GM12878 (cell line): ENCODE measurements around the gene COL1A2.

Experiments used
- ATF7 ChIP-seq: fragments of 450-650 bp; IDR thresholded peaks from 2 replicates; pipeline ENCODE4 v1.6.1; 2016; ENCODE audit warnings: low read depth, mild to moderate bottlenecking
- BCL11A ChIP-seq: IDR thresholded peaks from 2 replicates; pipeline ENCODE4 v1.6.1; 2011; ENCODE audit warnings: low read depth, low read length
- BHLHE40 ChIP-seq, 2 experiments: fragments of 450-650 bp in 1 of 2; IDR thresholded peaks; 2 replicates each; pipeline ENCODE4 v1.6.1; 2011 to 2017; ENCODE audit warnings: low read depth in 2 of 2, borderline replicate concordance in 1 of 2, improper control_type of control experiment in 1 of 2, low read length in 1 of 2, mild to moderate bottlenecking in 1 of 2
- CBX3 ChIP-seq: fragments of 200-600 bp; sonication (generic); IDR thresholded peaks from 2 replicates; pipeline ENCODE4 v1.6.1; 2016; ENCODE audit warnings: low read depth, borderline replicate concordance
- CEBPZ ChIP-seq: fragments of 150-350 bp; IDR thresholded peaks from 2 replicates; pipeline ENCODE4 v1.6.1; 2016; ENCODE audit warnings: low read depth, low read length
- CHD2 ChIP-seq: IDR thresholded peaks from 2 replicates; pipeline ENCODE4 v1.6.1; 2011; ENCODE audit warnings: low read depth, low read length, improper control_type of control experiment, borderline replicate concordance
- CREM ChIP-seq: IDR thresholded peaks from 2 replicates; pipeline ENCODE4 v1.6.1; 2014; ENCODE audit warnings: antibody characterized with exemption, low read depth
- CTCF ChIP-seq, 3 experiments: IDR thresholded peaks in 2 of 3; conservative IDR thresholded peaks in 1 of 3; 2 replicates each; pipeline ENCODE4 v1.5.1; 2011; ENCODE audit warnings: low read depth in 3 of 3, low read length in 3 of 3, mild to moderate bottlenecking in 3 of 3, control low read depth in 2 of 3, moderate library complexity in 2 of 3, inconsistent platforms in 1 of 3, mixed read lengths in 1 of 3; ENCODE audit not compliant: control insufficient read depth in 2 of 3, insufficient read depth in 1 of 3; ENCODE audit errors: extremely low read depth in 1 of 3
- HDGF ChIP-seq: fragments of 450-650 bp; IDR thresholded peaks from 2 replicates; pipeline ENCODE4 v1.6.1; 2016; ENCODE audit warnings: antibody characterized with exemption
- JUND ChIP-seq: IDR thresholded peaks from 2 replicates; pipeline ENCODE4 v1.6.1; 2012; ENCODE audit warnings: low read depth, mild to moderate bottlenecking, low read length, improper control_type of control experiment, moderate library complexity
- POLR2A ChIP-seq: IDR thresholded peaks from 2 replicates; pipeline ENCODE4 v1.6.1; 2011; ENCODE audit warnings: low read depth, mild to moderate bottlenecking, low read length
- RB1 ChIP-seq: fragments of 450-650 bp; formaldehyde crosslinking; IDR thresholded peaks from 2 replicates; pipeline ENCODE4 v1.6.1; 2017; ENCODE audit warnings: mild to moderate bottlenecking, borderline replicate concordance
- ZZZ3 ChIP-seq: IDR thresholded peaks from 2 replicates; pipeline ENCODE4 v1.6.1; 2011; ENCODE audit warnings: low read depth; ENCODE audit not compliant: control insufficient read depth, insufficient read length

- TF ChIP-seq POLR2A: no peak
- no peak for TF ChIP-seq RB1
- TF ChIP-seq BHLHE40 (IDR thresholded peaks at IDR 0.05; ENCODE audit: borderline replicate concordance in 1 of 2, low read depth in 2 of 2, low read length in 1 of 2): no peak
- TF ChIP-seq CREM: no peak
- TF ChIP-seq HDGF: no peak
- no peak for TF ChIP-seq CBX3
- TF ChIP-seq CTCF (IDR thresholded peaks at IDR 0.05 in 2 of 3, conservative IDR thresholded peaks at IDR 0.05 in 1 of 3; ENCODE audit: control insufficient read depth in 2 of 3, extremely low read depth in 1 of 3, insufficient read depth in 1 of 3, low read depth in 3 of 3, low read length in 3 of 3): no peak
- no peak for TF ChIP-seq BCL11A
- TF ChIP-seq CEBPZ: no peak
- TF ChIP-seq ATF7: no peak
- no peak for TF ChIP-seq JUND
- TF ChIP-seq CHD2: no peak
- TF ChIP-seq ZZZ3: no peak
Observed at GRCh38 chr7:94397722-94398121, 3.0 kb downstream of the COL1A2 start.
